ENCODE results near the gene KRT81. TPM values are rescaled to one million over a fixed set of nuclear protein-coding genes. Genes with fewer than 3 reads are reported as not detected.

KRT81 gene
- total RNA-seq, 2 experiments from 2014 or later, result not detected

- no peak for TF ChIP-seq CTCF (IDR thresholded peaks at IDR 0.05)
- H3K9me3 ChIP-seq (ENCODE audit: control insufficient read depth in 1 of 2, insufficient read depth in 1 of 2, low read length in 2 of 2), result no peaks in the 10 kb centered on the region
- H3K36me3 Mint-ChIP-seq (ENCODE audit: low read depth), result no peaks in the 10 kb centered on the region
- no peak overlapping the region for H3K4me3 Mint-ChIP-seq
- H3K36me3 ChIP-seq (ENCODE audit: insufficient read depth, low read length), result no peaks in the 10 kb centered on the region
- H3K27ac ChIP-seq (ENCODE audit: low read depth in 1 of 2, low read length in 2 of 2), result no peak overlapping the region
- H3K9me3 Mint-ChIP-seq, result no peaks in the 10 kb centered on the region
- H3K27ac Mint-ChIP-seq, result no peak overlapping the region
- H3K27me3 Mint-ChIP-seq, result peaks cover 12% of the 10 kb centered on the region
- intact Hi-C loops (cut with DNase I, micrococcal nuclease), result no loop called here
- no peaks in the 10 kb centered on the region for H3K27me3 ChIP-seq (ENCODE audit: control insufficient read depth in 1 of 2, insufficient read depth in 2 of 2, low read length in 2 of 2)
- POLR2A ChIA-PET, result no interaction called here
- ATAC-seq (ENCODE audit: poor library complexity) (no peak), DNase-seq (no peak)
- H3K4me1 ChIP-seq (ENCODE audit: insufficient read depth, low read length), result no peaks in the 10 kb centered on the region
- H3K4me1 Mint-ChIP-seq (ENCODE audit: low read depth), result no peaks in the 10 kb centered on the region
- CTCF ChIA-PET, result no interaction called here
- H3K4me3 ChIP-seq (ENCODE audit: low read length), result no peak overlapping the region
Observed at GRCh38 chr12:52284562-52285171, 6.7 kb downstream of the KRT81 start.

GRCh38 chr12:52280796-52281560 lies 10.4 kb downstream of the KRT81 start:
- H3K4me1 Mint-ChIP-seq (ENCODE audit: low read depth), result peaks cover 8% of the 10 kb centered on the region
- no peaks in the 10 kb centered on the region for H3K36me3 Mint-ChIP-seq (ENCODE audit: low read depth)
- ATAC-seq (ENCODE audit: poor library complexity) (no peak), DNase-seq (no peak)
- no peak overlapping the region for H3K4me3 ChIP-seq (ENCODE audit: low read length)
- ChIA-PET POLR2A (no interaction called here), CTCF (interaction anchor here (1.0 kb wide), 2 partner anchors 12 to 46 kb away, joined by 3 read pairs; no protein-coding TSS in a partner anchor)
- peaks cover 6 to 8% of the 10 kb centered on the region in 2 experiments for H3K27me3 ChIP-seq (ENCODE audit: control insufficient read depth in 1 of 2, insufficient read depth in 2 of 2, low read length in 2 of 2)
- H3K36me3 ChIP-seq (ENCODE audit: insufficient read depth, low read length), result no peaks in the 10 kb centered on the region
- peaks cover 8% of the 10 kb centered on the region for H3K4me1 ChIP-seq (ENCODE audit: insufficient read depth, low read length)
- intact Hi-C loops (cut with DNase I, micrococcal nuclease), result no loop called here
- no peaks in the 10 kb centered on the region for H3K9me3 Mint-ChIP-seq
- H3K27me3 Mint-ChIP-seq, result peaks cover 48% of the 10 kb centered on the region
- no peak overlapping the region for H3K27ac ChIP-seq (ENCODE audit: low read depth in 1 of 2, low read length in 2 of 2)
- no peak overlapping the region for H3K27ac Mint-ChIP-seq
- TF ChIP-seq CTCF (IDR thresholded peaks at IDR 0.05), result no peak
- H3K9me3 ChIP-seq (ENCODE audit: control insufficient read depth in 1 of 2, insufficient read depth in 1 of 2, low read length in 2 of 2), result no peaks in the 10 kb centered on the region
- H3K4me3 Mint-ChIP-seq, result no peak overlapping the region

- Mint-ChIP-seq H3K27ac (no peak overlapping the region), H3K36me3 (ENCODE audit: low read depth) (no peaks in the 10 kb centered on the region), H3K9me3 (no peaks in the 10 kb centered on the region), H3K27me3 (peaks cover 49% of the 10 kb centered on the region), H3K4me3 (no peak overlapping the region), H3K4me1 (ENCODE audit: low read depth) (peaks cover 8% of the 10 kb centered on the region)
- Histone ChIP-seq H3K27ac (ENCODE audit: low read depth in 1 of 2, low read length in 2 of 2) (no peak overlapping the region), H3K9me3 (ENCODE audit: control insufficient read depth in 1 of 2, insufficient read depth in 1 of 2, low read length in 2 of 2) (no peaks in the 10 kb centered on the region), H3K4me3 (ENCODE audit: low read length) (no peak overlapping the region), H3K27me3 (ENCODE audit: control insufficient read depth in 1 of 2, insufficient read depth in 2 of 2, low read length in 2 of 2) (peaks cover 8 to 12% of the 10 kb centered on the region in 2 experiments), H3K4me1 (ENCODE audit: insufficient read depth, low read length) (peaks cover 8% of the 10 kb centered on the region), H3K36me3 (ENCODE audit: insufficient read depth, low read length) (no peaks in the 10 kb centered on the region)
- no peak for TF ChIP-seq CTCF (IDR thresholded peaks at IDR 0.05)
- ATAC-seq (ENCODE audit: poor library complexity), result no peak
- ChIA-PET CTCF (interaction anchor here (1.0 kb wide), 2 partner anchors 12 to 47 kb away, joined by 3 read pairs; no protein-coding TSS in a partner anchor), POLR2A (no interaction called here)
- DNase-seq, result peak in 2 of 14 experiments; percentile 29 to 38
- intact Hi-C loops (cut with DNase I, micrococcal nuclease), result no loop called here
Observed at GRCh38 chr12:52280319-52280795, 11.0 kb downstream of the KRT81 start.
